CD4-positive, alpha-beta T cell (primary cell): ENCODE results near the gene RALGPS1. TPM values are rescaled to one million over a fixed set of nuclear protein-coding genes. Genes with fewer than 3 reads are reported as not detected.

Experiments used
- ATAC-seq: fragments of 200-7000 bp; cut with Tn5 transposase; one replicate; pipeline ENCODE4 v1.10.0; 2022; ENCODE audit warnings: mild to moderate bottlenecking; ENCODE audit not compliant: poor library complexity
- CTCF ChIA-PET: fragments of 350-600 bp; sonication (Branson Sonifier 250); formaldehyde crosslinking; loops from one replicate; lab custom pipeline; 2021; ENCODE audit warnings: antibody characterized with exemption, inconsistent platforms; lab: Charles Lee
- POLR2A ChIA-PET: fragments of 350-600 bp; sonication (Branson Sonifier 250); formaldehyde crosslinking; loops from one replicate; lab custom pipeline; 2021; ENCODE audit warnings: antibody characterized with exemption, inconsistent platforms; lab: Charles Lee
- DNase-seq, 14 experiments: peaks; one replicate each; pipeline ENCODE4 v3.0.0-alpha.2; 2013 to 2020; ENCODE audit warnings: mixed read lengths in 2 of 14
- H3K27ac ChIP-seq, 2 donors: one replicate each; pipeline versions ENCODE4 v1.5.1 to v1.7.0; 2013; ENCODE audit warnings: low read length in 2 of 2, low read depth in 1 of 2, mild to moderate bottlenecking in 1 of 2
- H3K27me3 ChIP-seq, 2 experiments: 1 replicate in 1 of 2; 2 replicates in 1 of 2; pipeline versions ENCODE4 v1.6.1 to v1.7.0; 2013; ENCODE audit warnings: low read length in 2 of 2, control low read depth in 1 of 2, mild to moderate bottlenecking in 1 of 2, moderate library complexity in 1 of 2; ENCODE audit not compliant: insufficient read depth in 2 of 2, control insufficient read depth in 1 of 2
- H3K36me3 ChIP-seq: one replicate; pipeline ENCODE4 v1.6.1; 2013; ENCODE audit warnings: low read length, control low read depth; ENCODE audit not compliant: insufficient read depth
- H3K4me1 ChIP-seq: one replicate; pipeline ENCODE4 v1.6.1; 2013; ENCODE audit warnings: low read length, control low read depth; ENCODE audit not compliant: insufficient read depth
- H3K4me3 ChIP-seq: one replicate; pipeline ENCODE4 v1.5.1; 2013; ENCODE audit warnings: mild to moderate bottlenecking, low read length, moderate library complexity
- H3K9me3 ChIP-seq, 2 experiments: 1 replicate in 1 of 2; 2 replicates in 1 of 2; pipeline versions ENCODE4 v1.6.1 to v1.7.0; 2013; ENCODE audit warnings: low read length in 2 of 2, mild to moderate bottlenecking in 2 of 2, control low read depth in 1 of 2, moderate library complexity in 1 of 2; ENCODE audit not compliant: control insufficient read depth in 1 of 2, insufficient read depth in 1 of 2
- H3K27ac Mint-ChIP-seq: one replicate; pipeline ENCODE4 v1.8.0; 2020; ENCODE audit warnings: mixed read lengths
- H3K27me3 Mint-ChIP-seq: one replicate; pipeline ENCODE4 v1.8.0; 2021; ENCODE audit warnings: mixed read lengths
- H3K36me3 Mint-ChIP-seq: one replicate; pipeline ENCODE4 v1.8.0; 2021; ENCODE audit warnings: low read depth, mixed read lengths
- H3K4me1 Mint-ChIP-seq: one replicate; pipeline ENCODE4 v1.8.0; 2021; ENCODE audit warnings: low read depth, mixed read lengths
- H3K4me3 Mint-ChIP-seq: one replicate; pipeline ENCODE4 v1.8.0; 2020; ENCODE audit warnings: mild to moderate bottlenecking, mixed read lengths
- H3K9me3 Mint-ChIP-seq: one replicate; pipeline ENCODE4 v1.8.0; 2020; ENCODE audit warnings: mixed read lengths
- intact Hi-C, 2 experiments: fragments of 100-400 bp; cut with DNase I in 1 of 2; cut with micrococcal nuclease in 1 of 2; formaldehyde crosslinking; loops; one replicate each; pipeline versions ENCODE4 v1.15.1 to v1.9.0; 2023 to 2025; cut with DNase I, micrococcal nuclease
- total RNA-seq, 174 experiments: library from RNA in 2 of 174; stranded (reverse) in 2 of 174; gene quantifications; one replicate each; pipeline ENCODE4 v1.2.3 and lab custom pipeline; 2021 to 2026
- TF ChIP-seq, protein P1 (sequence below): fragments of 200-600 bp; IDR thresholded peaks from one replicate; pipeline ENCODE4 v1.8.0; 2022; ENCODE audit warnings: antibody characterized with exemption, mild to moderate bottlenecking

RALGPS1 gene
- total RNA-seq, 2 experiments from 2014 or later = 5.8 to 6.3 TPM

DNA sequence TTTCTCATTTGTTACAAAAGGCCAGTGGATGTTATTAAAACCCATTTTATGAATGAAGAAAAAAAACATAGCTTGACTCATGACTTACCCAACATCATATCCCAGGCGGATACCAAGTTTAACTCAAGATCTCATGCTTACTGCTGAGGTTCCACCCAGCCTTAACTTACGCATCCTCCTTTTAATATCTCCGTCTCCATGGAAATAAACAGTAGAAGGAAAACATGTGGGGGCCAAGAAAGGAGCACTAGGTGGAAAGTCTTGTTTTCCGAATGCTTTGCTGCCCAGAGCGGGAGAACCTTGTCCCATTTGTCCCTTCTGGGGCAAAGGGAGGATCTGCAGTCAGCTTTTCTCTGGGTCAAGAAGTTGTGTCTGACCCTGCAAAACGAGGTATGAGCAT lies 163.8 kb downstream of the RALGPS1 start:
- H3K4me1 Mint-ChIP-seq = no peaks in the 10 kb centered on the region
- CTCF ChIA-PET = no interaction called here

DNA sequence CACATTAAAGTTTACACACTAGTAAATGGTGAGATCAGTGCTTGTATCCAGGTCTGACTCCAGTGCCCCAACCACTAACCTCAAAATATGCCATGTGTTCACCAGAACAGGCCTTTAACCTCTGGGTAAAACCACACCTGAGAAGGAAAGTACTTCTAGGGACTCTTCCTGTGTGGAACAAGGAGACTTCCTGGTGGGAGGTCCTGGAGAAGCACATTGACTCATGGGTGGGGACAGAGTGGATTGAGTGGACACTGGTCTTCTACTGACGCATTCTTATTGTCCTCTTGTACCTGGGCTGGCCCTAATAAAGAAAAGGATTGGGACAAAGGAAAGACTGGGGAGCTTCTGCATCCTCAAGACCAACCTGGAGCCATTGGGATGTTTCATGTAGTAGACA lies 164.4 kb downstream of the RALGPS1 start:
- CTCF ChIA-PET = no interaction called here
- no peaks in the 10 kb centered on the region for H3K27me3 Mint-ChIP-seq

More for the DNA sequence above, 163.8 kb downstream of the RALGPS1 start:
- H3K36me3 Mint-ChIP-seq = no peaks in the 10 kb centered on the region
- H3K4me3 ChIP-seq = no peak overlapping the region
- no peak for DNase-seq
- no peaks in the 10 kb centered on the region for H3K9me3 Mint-ChIP-seq
- intact Hi-C loops = no loop called here
- no peak for ATAC-seq
- POLR2A ChIA-PET = no interaction called here
- no peak overlapping the region for H3K27ac Mint-ChIP-seq
- H3K27me3 ChIP-seq = no peaks in the 10 kb centered on the region
- H3K4me3 Mint-ChIP-seq = no peak overlapping the region
- H3K27ac ChIP-seq = no peak overlapping the region
- TF ChIP-seq, protein P1, sequence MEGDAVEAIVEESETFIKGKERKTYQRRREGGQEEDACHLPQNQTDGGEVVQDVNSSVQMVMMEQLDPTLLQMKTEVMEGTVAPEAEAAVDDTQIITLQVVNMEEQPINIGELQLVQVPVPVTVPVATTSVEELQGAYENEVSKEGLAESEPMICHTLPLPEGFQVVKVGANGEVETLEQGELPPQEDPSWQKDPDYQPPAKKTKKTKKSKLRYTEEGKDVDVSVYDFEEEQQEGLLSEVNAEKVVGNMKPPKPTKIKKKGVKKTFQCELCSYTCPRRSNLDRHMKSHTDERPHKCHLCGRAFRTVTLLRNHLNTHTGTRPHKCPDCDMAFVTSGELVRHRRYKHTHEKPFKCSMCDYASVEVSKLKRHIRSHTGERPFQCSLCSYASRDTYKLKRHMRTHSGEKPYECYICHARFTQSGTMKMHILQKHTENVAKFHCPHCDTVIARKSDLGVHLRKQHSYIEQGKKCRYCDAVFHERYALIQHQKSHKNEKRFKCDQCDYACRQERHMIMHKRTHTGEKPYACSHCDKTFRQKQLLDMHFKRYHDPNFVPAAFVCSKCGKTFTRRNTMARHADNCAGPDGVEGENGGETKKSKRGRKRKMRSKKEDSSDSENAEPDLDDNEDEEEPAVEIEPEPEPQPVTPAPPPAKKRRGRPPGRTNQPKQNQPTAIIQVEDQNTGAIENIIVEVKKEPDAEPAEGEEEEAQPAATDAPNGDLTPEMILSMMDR = no peak
- H3K9me3 ChIP-seq = no peaks in the 10 kb centered on the region
- no peaks in the 10 kb centered on the region for H3K27me3 Mint-ChIP-seq
- H3K36me3 ChIP-seq = no peaks in the 10 kb centered on the region
- H3K4me1 ChIP-seq = no peaks in the 10 kb centered on the region

DNA sequence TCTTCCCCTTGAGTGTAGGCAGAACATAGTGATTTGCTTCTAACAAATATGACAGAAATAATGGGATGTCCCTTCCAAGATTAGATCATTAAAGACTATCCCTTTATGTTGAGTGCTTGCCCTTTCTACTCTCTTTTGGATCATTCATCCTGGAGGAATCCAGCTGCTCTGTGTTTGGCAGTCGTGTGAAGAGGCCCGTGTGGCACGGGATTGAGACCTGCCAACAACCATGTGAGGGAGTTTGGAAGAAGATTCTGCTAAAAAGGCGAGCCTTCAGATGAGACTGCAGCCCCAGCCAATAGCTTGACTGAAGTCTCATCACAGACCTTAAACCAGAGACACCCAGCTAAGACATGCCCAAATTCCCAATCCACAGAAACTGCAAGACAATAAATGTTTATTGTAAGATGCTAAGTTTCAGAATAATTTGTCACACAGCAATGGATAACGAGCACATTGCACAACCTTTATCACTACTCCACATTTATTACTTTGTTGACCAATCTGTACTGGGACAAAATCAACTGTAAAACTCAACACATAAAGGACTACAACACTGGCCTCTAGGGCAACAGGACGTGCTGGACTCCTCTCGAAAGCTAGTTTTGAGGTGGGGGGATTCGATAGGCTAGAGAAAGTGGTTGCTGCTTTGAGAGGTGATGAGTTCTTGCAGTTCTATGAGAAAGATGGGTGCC lies 165.0 kb downstream of the RALGPS1 start:
- ATAC-seq = no peak
- peaks cover 3% of the 10 kb centered on the region for H3K4me1 Mint-ChIP-seq

More for the DNA sequence above, 164.4 kb downstream of the RALGPS1 start:
- H3K36me3 Mint-ChIP-seq = no peaks in the 10 kb centered on the region
- intact Hi-C loops = no loop called here
- Histone ChIP-seq H3K4me3 (no peak overlapping the region), H3K27me3 (no peaks in the 10 kb centered on the region), H3K27ac (no peak overlapping the region), H3K9me3 (no peaks in the 10 kb centered on the region), H3K36me3 (no peaks in the 10 kb centered on the region), H3K4me1 (no peaks in the 10 kb centered on the region)
- no peak overlapping the region for H3K4me3 Mint-ChIP-seq
- H3K9me3 Mint-ChIP-seq = no peaks in the 10 kb centered on the region
- DNase-seq = no peak
- TF ChIP-seq, protein P1 = no peak
- no peak for ATAC-seq
- H3K27ac Mint-ChIP-seq = no peak overlapping the region
- H3K4me1 Mint-ChIP-seq = no peaks in the 10 kb centered on the region
- POLR2A ChIA-PET = no interaction called here

More for the DNA sequence above, 165.0 kb downstream of the RALGPS1 start:
- Histone ChIP-seq H3K27me3 (no peaks in the 10 kb centered on the region), H3K4me1 (peaks cover 5% of the 10 kb centered on the region), H3K36me3 (no peaks in the 10 kb centered on the region), H3K4me3 (no peak overlapping the region), H3K27ac (no peak overlapping the region), H3K9me3 (no peaks in the 10 kb centered on the region)
- Mint-ChIP-seq H3K9me3 (no peaks in the 10 kb centered on the region), H3K27ac (no peak overlapping the region), H3K36me3 (no peaks in the 10 kb centered on the region), H3K4me3 (no peak overlapping the region), H3K27me3 (peaks cover 3% of the 10 kb centered on the region)
- intact Hi-C loops = no loop called here
- TF ChIP-seq, protein P1 = no peak
- CTCF ChIA-PET = no interaction called here
- no peak for DNase-seq
- POLR2A ChIA-PET = no interaction called here
